ENCODE measurements around the gene EXT2. TPM values are rescaled to one million over a fixed set of nuclear protein-coding genes. Genes with fewer than 3 reads are reported as not detected.

The EXT2 gene
- total and polyA plus RNA-seq, 10 of the 15 experiments (the other 5 are each of a cell fraction or from before 2014, with no cell fraction given) = 3.8 to 31.4 (median 17.9) TPM

DNA sequence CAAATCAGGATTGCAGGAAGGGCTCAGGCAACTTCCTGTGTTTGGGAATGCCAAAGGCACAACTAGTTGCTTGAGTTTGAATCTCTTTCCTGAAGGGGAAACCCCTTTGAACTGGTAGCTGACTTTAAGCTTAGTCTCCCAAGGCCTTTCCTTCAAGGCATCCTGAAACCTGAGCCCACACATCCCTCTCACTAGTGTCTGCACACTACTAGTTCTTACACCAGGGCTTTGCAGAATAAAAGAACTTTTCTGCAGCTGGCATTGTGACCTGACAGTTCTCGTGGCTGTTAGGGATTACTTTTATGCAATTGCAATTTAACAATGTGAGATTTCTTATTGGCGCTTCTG lies 95.4 kb downstream of the EXT2 start:
- in situ Hi-C loops (cut with MboI) (no loop called here), intact Hi-C loops (cut with micrococcal nuclease; ENCODE audit: unreplicated experiment) (no loop called here)
- Histone ChIP-seq H3K4me2 (ENCODE audit: control insufficient read depth, insufficient read depth) (no peak overlapping the region), H3K4me3 (no peak overlapping the region), H2AFZ (ENCODE audit: control insufficient read depth, low read depth, low read length) (no peak overlapping the region), H3K27ac (ENCODE audit: control insufficient read depth, insufficient read depth) (no peak overlapping the region), H3K4me1 (ENCODE audit: control insufficient read depth, insufficient read depth, low read length) (no peaks in the 10 kb centered on the region), H3K79me2 (ENCODE audit: control insufficient read depth, insufficient read depth, low read length) (no peaks in the 10 kb centered on the region), H3K36me3 (ENCODE audit: control insufficient read depth in 2 of 2, insufficient read depth in 2 of 2, low read length in 1 of 2) (no peaks in the 10 kb centered on the region), H3K9ac (ENCODE audit: control insufficient read depth, insufficient read depth, low read length) (no peak overlapping the region), H4K20me1 (ENCODE audit: control insufficient read depth, insufficient read depth) (no peaks in the 10 kb centered on the region), H3K27me3 (replicated peaks in 1 of 2; ENCODE audit: control insufficient read depth in 2 of 2, insufficient read depth in 2 of 2, low read length in 1 of 2) (no peaks in the 10 kb centered on the region), H3K9me3 (replicated peaks; ENCODE audit: control insufficient read depth, insufficient read depth, low read length) (peaks cover 6% of the 10 kb centered on the region; the same call in 2 of the 3 replicates)
- SMC1A ChIA-PET (ENCODE audit: uncharacterized antibody, unreplicated experiment) = interaction anchor here (0.8 to 1.4 kb wide), 2 partner anchors 10 to 42 kb away, joined by 3 read pairs; no protein-coding TSS in a partner anchor
- no TSS peak for BruUV-seq (replicated peaks)
- POLR2A ChIA-PET = no interaction called here
- RAD21 ChIA-PET (ENCODE audit: unreplicated experiment) = no interaction called here
- FAIRE-seq (no peak), DNase-seq (ENCODE audit: low read depth, low spot score) (no peak), ATAC-seq (no peak)
- CTCF ChIA-PET = no interaction called here
- 94% methylated on average over 2 of the region's 2 CpGs for WGBS (ENCODE audit: insufficient coverage, insufficient replicate concordance, low lambda C conversion rate, missing lambda C conversion rate)
- TF ChIP-seq, protein P1, sequence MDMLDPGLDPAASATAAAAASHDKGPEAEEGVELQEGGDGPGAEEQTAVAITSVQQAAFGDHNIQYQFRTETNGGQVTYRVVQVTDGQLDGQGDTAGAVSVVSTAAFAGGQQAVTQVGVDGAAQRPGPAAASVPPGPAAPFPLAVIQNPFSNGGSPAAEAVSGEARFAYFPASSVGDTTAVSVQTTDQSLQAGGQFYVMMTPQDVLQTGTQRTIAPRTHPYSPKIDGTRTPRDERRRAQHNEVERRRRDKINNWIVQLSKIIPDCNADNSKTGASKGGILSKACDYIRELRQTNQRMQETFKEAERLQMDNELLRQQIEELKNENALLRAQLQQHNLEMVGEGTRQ (IDR thresholded peaks at IDR 0.05; ENCODE audit: borderline replicate concordance, low read depth, low read length) = no peak
- TF ChIP-seq ZNF24 (IDR thresholded peaks at IDR 0.05) (no peak), CBX3 (IDR thresholded peaks at IDR 0.05; ENCODE audit: borderline replicate concordance, low read depth) (no peak), CHD4 (IDR thresholded peaks at IDR 0.05) (no peak), BMI1 (IDR thresholded peaks at IDR 0.05; ENCODE audit: borderline replicate concordance) (no peak), ZNF592 (IDR thresholded peaks at IDR 0.05) (no peak), RELB (IDR thresholded peaks at IDR 0.05; ENCODE audit: low read depth) (no peak), NRF1 (conservative IDR thresholded peaks at IDR 0.05; ENCODE audit: low read depth, low read length) (no peak), ESRRA (IDR thresholded peaks at IDR 0.05; ENCODE audit: low read length) (no peak), ATF7 (IDR thresholded peaks at IDR 0.05; ENCODE audit: low read depth) (no peak), KDM1A (IDR thresholded peaks at IDR 0.05; ENCODE audit: borderline replicate concordance) (no peak), YY1 (IDR thresholded peaks at IDR 0.05; ENCODE audit: low read depth, low read length) (no peak), NR2C1 (IDR thresholded peaks at IDR 0.05) (no peak), FOXK2 (IDR thresholded peaks at IDR 0.05) (no peak)
- TF ChIP-seq, protein P2, sequence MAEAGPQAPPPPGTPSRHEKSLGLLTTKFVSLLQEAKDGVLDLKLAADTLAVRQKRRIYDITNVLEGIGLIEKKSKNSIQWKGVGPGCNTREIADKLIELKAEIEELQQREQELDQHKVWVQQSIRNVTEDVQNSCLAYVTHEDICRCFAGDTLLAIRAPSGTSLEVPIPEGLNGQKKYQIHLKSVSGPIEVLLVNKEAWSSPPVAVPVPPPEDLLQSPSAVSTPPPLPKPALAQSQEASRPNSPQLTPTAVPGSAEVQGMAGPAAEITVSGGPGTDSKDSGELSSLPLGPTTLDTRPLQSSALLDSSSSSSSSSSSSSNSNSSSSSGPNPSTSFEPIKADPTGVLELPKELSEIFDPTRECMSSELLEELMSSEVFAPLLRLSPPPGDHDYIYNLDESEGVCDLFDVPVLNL (IDR thresholded peaks at IDR 0.05; ENCODE audit: low read depth, low read length) = no peak
- TF ChIP-seq, protein P3, sequence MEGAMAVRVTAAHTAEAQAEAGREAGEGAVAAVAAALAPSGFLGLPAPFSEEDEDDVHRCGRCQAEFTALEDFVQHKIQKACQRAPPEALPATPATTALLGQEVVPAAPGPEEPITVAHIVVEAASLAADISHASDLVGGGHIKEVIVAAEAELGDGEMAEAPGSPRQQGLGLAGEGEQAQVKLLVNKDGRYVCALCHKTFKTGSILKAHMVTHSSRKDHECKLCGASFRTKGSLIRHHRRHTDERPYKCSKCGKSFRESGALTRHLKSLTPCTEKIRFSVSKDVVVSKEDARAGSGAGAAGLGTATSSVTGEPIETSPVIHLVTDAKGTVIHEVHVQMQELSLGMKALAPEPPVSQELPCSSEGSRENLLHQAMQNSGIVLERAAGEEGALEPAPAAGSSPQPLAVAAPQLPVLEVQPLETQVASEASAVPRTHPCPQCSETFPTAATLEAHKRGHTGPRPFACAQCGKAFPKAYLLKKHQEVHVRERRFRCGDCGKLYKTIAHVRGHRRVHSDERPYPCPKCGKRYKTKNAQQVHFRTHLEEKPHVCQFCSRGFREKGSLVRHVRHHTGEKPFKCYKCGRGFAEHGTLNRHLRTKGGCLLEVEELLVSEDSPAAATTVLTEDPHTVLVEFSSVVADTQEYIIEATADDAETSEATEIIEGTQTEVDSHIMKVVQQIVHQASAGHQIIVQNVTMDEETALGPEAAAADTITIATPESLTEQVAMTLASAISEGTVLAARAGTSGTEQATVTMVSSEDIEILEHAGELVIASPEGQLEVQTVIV (IDR thresholded peaks at IDR 0.05; ENCODE audit: borderline replicate concordance, partially characterized antibody) = no peak

All from GM12878 (cell line).